Measurements from ENCODE around the gene GRIA3.

The GRIA3 gene

GRCh38 chrX:123159403-123159802 lies 24.7 kb upstream of the GRIA3 start:
- no peak for DNase-seq (ENCODE audit: low read depth)
- TF ChIP-seq, protein P1, sequence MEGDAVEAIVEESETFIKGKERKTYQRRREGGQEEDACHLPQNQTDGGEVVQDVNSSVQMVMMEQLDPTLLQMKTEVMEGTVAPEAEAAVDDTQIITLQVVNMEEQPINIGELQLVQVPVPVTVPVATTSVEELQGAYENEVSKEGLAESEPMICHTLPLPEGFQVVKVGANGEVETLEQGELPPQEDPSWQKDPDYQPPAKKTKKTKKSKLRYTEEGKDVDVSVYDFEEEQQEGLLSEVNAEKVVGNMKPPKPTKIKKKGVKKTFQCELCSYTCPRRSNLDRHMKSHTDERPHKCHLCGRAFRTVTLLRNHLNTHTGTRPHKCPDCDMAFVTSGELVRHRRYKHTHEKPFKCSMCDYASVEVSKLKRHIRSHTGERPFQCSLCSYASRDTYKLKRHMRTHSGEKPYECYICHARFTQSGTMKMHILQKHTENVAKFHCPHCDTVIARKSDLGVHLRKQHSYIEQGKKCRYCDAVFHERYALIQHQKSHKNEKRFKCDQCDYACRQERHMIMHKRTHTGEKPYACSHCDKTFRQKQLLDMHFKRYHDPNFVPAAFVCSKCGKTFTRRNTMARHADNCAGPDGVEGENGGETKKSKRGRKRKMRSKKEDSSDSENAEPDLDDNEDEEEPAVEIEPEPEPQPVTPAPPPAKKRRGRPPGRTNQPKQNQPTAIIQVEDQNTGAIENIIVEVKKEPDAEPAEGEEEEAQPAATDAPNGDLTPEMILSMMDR (conservative IDR thresholded peaks at IDR 0.05; ENCODE audit: low read length): no peak

GRCh38 chrX:123167621-123168020 lies 16.5 kb upstream of the GRIA3 start:
- TF ChIP-seq, protein P1 (conservative IDR thresholded peaks at IDR 0.05; ENCODE audit: low read length): no peak
- DNase-seq (ENCODE audit: low read depth): no peak
- no peak overlapping the region for H3K4me3 ChIP-seq (ENCODE audit: low read length)

More at GRCh38 chrX:123159403-123159802, 24.7 kb upstream of the GRIA3 start:
- H3K4me3 ChIP-seq (ENCODE audit: low read length): no peak overlapping the region

- no peak overlapping the region for H3K4me3 ChIP-seq (ENCODE audit: low read length)
- TF ChIP-seq, protein P1 (conservative IDR thresholded peaks at IDR 0.05; ENCODE audit: low read length): no peak
- DNase-seq (ENCODE audit: low read depth): no peak
Observed at GRCh38 chrX:123169247-123169901, 14.7 kb upstream of the GRIA3 start.

DNA sequence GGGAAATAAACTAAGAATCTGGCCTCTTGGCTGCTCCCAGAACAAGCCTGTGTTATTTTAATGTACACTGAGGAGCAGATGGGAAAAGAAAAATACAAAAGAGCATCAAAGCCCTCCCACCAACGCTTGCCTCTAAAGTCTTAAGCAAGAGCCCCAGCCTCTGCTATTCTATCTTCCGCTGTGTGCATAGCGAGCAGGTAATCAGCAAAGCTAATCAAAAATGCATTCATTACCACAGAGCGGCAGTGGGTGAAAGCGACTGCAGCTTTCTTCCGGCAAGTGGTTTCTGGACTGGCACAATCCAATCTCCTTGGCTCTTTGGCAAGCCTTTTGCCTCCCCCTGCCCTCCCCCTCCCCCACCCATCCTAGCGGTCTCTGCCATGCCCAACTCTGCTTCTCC lies 13.5 kb upstream of the GRIA3 start:
- TF ChIP-seq, protein P1 (conservative IDR thresholded peaks at IDR 0.05; ENCODE audit: low read length): no peak
- no peak overlapping the region for H3K4me3 ChIP-seq (ENCODE audit: low read length)
- no peak for DNase-seq (ENCODE audit: low read depth)

GRCh38 chrX:123171781-123172180 lies 12.3 kb upstream of the GRIA3 start:
- DNase-seq (ENCODE audit: low read depth): peak; percentile 52
- TF ChIP-seq, protein P1 (conservative IDR thresholded peaks at IDR 0.05; ENCODE audit: low read length): no peak

GRCh38 chrX:123172869-123173268 lies 11.2 kb upstream of the GRIA3 start:
- TF ChIP-seq, protein P1 (conservative IDR thresholded peaks at IDR 0.05; ENCODE audit: low read length): no peak
- no peak for DNase-seq (ENCODE audit: low read depth)
- no peak overlapping the region for H3K4me3 ChIP-seq (ENCODE audit: low read length)

More at GRCh38 chrX:123171781-123172180, 12.3 kb upstream of the GRIA3 start:
- H3K4me3 ChIP-seq (ENCODE audit: low read length): no peak overlapping the region

GRCh38 chrX:123173833-123174232 lies 10.2 kb upstream of the GRIA3 start:
- H3K4me3 ChIP-seq (ENCODE audit: low read length): no peak overlapping the region
- DNase-seq (ENCODE audit: low read depth): no peak
- TF ChIP-seq, protein P1 (conservative IDR thresholded peaks at IDR 0.05; ENCODE audit: low read length): no peak

Data from AG10803 (cell line).